Measurements from ENCODE around the gene FN1. TPM values are rescaled to one million over a fixed set of nuclear protein-coding genes. Genes with fewer than 3 reads are reported as not detected.
A peak's percentile ranks its signal among the peaks of the same experiment; 100 is the strongest.

FN1 gene
- total RNA-seq, 1 donor from 2014 or later = 83.2 TPM

DNA sequence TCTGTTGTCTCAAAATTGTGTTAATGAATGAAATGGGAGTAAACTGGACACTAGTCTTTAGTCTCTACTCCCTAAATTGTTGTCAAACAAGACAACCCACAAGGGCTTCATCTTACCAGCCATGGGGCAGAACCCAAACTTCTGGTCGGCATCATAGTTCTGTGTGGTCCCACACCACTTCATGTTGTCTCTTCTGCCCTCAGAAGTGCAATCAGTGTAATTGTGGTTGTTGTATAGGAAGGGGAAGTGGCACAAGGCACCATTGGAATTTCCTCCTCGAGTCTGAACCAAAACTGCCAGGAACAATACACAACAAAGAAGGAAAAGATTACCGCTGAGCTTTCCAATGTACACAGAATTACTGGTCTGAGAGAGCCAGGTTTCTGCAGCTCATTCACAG lies 12.6 kb downstream of the FN1 start:
- H3K36me3 ChIP-seq (ENCODE audit: control insufficient read depth, insufficient read depth, low read length) = peaks cover 3% of the 10 kb centered on the region
- H3K4me3 ChIP-seq (ENCODE audit: low read depth, low read length) = no peak overlapping the region
- TF ChIP-seq CTCF (IDR thresholded peaks at IDR 0.05; ENCODE audit: insufficient read depth, low read length, severe bottlenecking) = no peak
- DNase-seq (ENCODE audit: low read depth) (no peak), FAIRE-seq (no peak)
- no peaks in the 10 kb centered on the region for H3K27me3 ChIP-seq (ENCODE audit: control insufficient read depth, insufficient read depth, low read length)

- Histone ChIP-seq H3K27me3 (ENCODE audit: control insufficient read depth, insufficient read depth, low read length) (no peaks in the 10 kb centered on the region), H3K36me3 (ENCODE audit: control insufficient read depth, insufficient read depth, low read length) (peaks cover 3% of the 10 kb centered on the region), H3K4me3 (ENCODE audit: low read depth, low read length) (no peak overlapping the region)
- TF ChIP-seq CTCF (IDR thresholded peaks at IDR 0.05; ENCODE audit: insufficient read depth, low read length, severe bottlenecking) = no peak
- FAIRE-seq = no peak
- DNase-seq (ENCODE audit: low read depth) = no peak
These were observed 13.2 kb downstream of the FN1 start for GRCh38 chr2:215422676-215423075.

DNA sequence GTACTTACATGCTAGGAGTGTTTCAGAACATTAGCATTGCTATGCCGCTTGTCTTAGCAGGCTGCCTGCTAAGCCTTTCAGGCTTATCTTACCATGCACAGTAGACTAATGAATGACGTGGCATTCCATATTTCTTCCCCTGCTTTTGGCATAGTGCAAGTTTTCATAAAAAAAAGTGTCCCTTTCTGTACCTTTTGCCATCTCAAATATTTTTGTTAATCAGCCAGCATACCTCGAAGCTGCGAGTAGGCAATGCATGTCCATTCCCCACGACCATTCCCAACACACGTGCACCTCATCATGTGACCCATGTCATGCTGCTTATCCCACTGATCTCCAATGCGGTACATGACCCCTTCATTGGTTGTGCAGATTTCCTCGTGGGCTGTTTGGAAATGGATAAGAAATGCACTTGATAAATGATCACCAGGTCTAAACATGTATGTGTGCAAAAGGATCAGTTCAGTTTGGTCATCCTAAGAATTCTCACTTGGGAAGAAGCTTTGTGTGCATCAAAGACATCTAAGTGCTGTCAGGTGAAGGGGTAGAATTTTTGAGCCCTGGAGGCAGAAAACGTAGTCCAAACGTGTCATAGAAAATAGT lies 13.9 kb downstream of the FN1 start:
- TF ChIP-seq CTCF (IDR thresholded peaks at IDR 0.05; ENCODE audit: insufficient read depth, low read length, severe bottlenecking) = no peak
- DNase-seq (ENCODE audit: low read depth) = no peak
- H3K4me3 ChIP-seq (ENCODE audit: low read depth, low read length) = no peak overlapping the region
- peak; percentile 36 for FAIRE-seq
- H3K27me3 ChIP-seq (ENCODE audit: control insufficient read depth, insufficient read depth, low read length) = no peaks in the 10 kb centered on the region
- peaks cover 3% of the 10 kb centered on the region for H3K36me3 ChIP-seq (ENCODE audit: control insufficient read depth, insufficient read depth, low read length)

GRCh38 chr2:215420471-215420935 lies 15.4 kb downstream of the FN1 start:
- DNase-seq (ENCODE audit: low read depth) = no peak
- H3K27me3 ChIP-seq (ENCODE audit: control insufficient read depth, insufficient read depth, low read length) = no peaks in the 10 kb centered on the region
- H3K4me3 ChIP-seq (ENCODE audit: low read depth, low read length) = no peak overlapping the region
- FAIRE-seq = no peak
- peaks cover 3% of the 10 kb centered on the region for H3K36me3 ChIP-seq (ENCODE audit: control insufficient read depth, insufficient read depth, low read length)
- TF ChIP-seq CTCF (IDR thresholded peaks at IDR 0.05; ENCODE audit: insufficient read depth, low read length, severe bottlenecking) = no peak

DNA sequence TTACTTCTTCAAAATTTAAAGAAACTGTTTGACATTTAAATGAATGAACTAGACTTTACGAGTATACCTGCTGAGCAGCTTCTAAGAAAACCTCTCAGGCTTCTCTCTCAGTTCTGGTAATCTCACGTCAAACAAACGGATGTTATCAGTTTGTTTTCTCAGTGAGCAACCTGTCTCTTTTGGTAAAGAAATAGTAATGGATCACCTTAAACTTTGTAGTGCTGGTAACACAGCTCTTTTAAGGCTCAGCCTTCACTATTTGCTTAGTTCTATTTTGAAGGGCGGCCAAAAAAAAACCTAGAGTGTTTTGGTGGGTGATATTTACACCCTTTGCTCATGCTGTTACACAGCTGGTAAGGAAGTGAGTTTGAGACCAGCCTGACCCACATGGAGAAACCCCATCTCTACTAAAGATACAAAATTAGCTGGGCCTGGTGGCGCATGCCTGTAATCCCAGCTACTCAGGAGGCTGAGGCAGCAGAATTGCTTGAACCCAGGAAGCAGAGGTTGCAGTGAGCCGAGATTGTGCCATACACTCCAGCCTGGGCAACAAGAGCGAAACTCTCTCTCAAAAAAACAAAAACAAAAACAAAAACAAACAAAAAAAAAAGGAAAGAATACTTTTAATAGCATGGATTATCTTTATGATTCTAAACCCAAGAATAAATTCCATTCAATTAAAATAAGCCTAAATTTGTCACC lies 15.9 kb downstream of the FN1 start:
- H3K27me3 ChIP-seq (ENCODE audit: control insufficient read depth, insufficient read depth, low read length) = no peaks in the 10 kb centered on the region
- FAIRE-seq = no peak
- no peak for TF ChIP-seq CTCF (IDR thresholded peaks at IDR 0.05; ENCODE audit: insufficient read depth, low read length, severe bottlenecking)
- DNase-seq (ENCODE audit: low read depth) = no peak
- peaks cover 3% of the 10 kb centered on the region for H3K36me3 ChIP-seq (ENCODE audit: control insufficient read depth, insufficient read depth, low read length)
- no peak overlapping the region for H3K4me3 ChIP-seq (ENCODE audit: low read depth, low read length)
